ENCODE data around the gene MRTFA.

- TF ChIP-seq, protein P1, sequence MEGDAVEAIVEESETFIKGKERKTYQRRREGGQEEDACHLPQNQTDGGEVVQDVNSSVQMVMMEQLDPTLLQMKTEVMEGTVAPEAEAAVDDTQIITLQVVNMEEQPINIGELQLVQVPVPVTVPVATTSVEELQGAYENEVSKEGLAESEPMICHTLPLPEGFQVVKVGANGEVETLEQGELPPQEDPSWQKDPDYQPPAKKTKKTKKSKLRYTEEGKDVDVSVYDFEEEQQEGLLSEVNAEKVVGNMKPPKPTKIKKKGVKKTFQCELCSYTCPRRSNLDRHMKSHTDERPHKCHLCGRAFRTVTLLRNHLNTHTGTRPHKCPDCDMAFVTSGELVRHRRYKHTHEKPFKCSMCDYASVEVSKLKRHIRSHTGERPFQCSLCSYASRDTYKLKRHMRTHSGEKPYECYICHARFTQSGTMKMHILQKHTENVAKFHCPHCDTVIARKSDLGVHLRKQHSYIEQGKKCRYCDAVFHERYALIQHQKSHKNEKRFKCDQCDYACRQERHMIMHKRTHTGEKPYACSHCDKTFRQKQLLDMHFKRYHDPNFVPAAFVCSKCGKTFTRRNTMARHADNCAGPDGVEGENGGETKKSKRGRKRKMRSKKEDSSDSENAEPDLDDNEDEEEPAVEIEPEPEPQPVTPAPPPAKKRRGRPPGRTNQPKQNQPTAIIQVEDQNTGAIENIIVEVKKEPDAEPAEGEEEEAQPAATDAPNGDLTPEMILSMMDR (IDR thresholded peaks at IDR 0.05), result no peak
- TF ChIP-seq POLR2A (IDR thresholded peaks at IDR 0.05), result no peak
Observed at GRCh38 chr22:40407831-40408717, 228.4 kb downstream of the MRTFA start.

Data from thyroid gland (tissue), 4 donors.